GM12874 (cell line): Measurements from ENCODE around the gene ELAVL1.

Experiments used
- CTCF ChIP-seq: IDR thresholded peaks from 2 replicates; pipeline ENCODE4 v1.5.1; 2011; ENCODE audit warnings: low read depth, mild to moderate bottlenecking, control low read depth, low read length, moderate library complexity; ENCODE audit not compliant: insufficient read depth

The ELAVL1 gene

GRCh38 chr19:7997809-7998480 is 7.5 kb downstream of the ELAVL1 start:
- TF ChIP-seq CTCF = no peak

GRCh38 chr19:7996883-7997282 is 8.6 kb downstream of the ELAVL1 start:
- TF ChIP-seq CTCF = no peak

GRCh38 chr19:7995810-7996158 is 9.7 kb downstream of the ELAVL1 start:
- no peak for TF ChIP-seq CTCF

- TF ChIP-seq CTCF = no peak
Observed at GRCh38 chr19:7994928-7995809, 10.3 kb downstream of the ELAVL1 start.

- TF ChIP-seq CTCF = no peak
Observed at GRCh38 chr19:7994114-7994513, 11.3 kb downstream of the ELAVL1 start.

GRCh38 chr19:7993560-7993959 is 11.9 kb downstream of the ELAVL1 start:
- no peak for TF ChIP-seq CTCF

- TF ChIP-seq CTCF = no peak
Observed at GRCh38 chr19:7992575-7992974, 12.9 kb downstream of the ELAVL1 start.
